Measurements from ENCODE around the gene MARK3. TPM values are rescaled to one million over a fixed set of nuclear protein-coding genes. Genes with fewer than 3 reads are reported as not detected.

MARK3 gene
- total RNA-seq, 1 experiment from 2014 or later: 72.5 TPM

DNA sequence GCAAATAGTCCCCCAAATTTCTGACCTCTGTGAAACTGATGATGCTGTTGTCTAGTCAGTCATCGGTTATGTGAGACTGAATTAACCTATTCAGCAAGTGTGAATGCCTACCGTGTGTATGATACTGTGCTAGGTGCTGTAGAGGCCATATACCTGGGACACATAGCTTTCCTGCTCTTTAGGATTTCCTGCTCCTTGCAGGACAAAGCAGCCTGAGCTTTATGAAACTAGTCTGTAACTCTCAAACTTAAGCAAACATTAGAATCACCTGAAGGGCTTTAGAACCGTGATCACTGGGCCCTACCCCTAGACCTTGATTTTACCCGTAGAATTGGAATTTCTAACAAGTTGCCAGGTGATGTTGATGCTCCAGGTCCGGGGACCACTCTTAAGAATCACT lies 6.9 kb downstream of the MARK3 start (continued):
- TF ChIP-seq POLR2AphosphoS5 (IDR thresholded peaks at IDR 0.05; ENCODE audit: low read depth, low read length): no peak
- no peak for TF ChIP-seq TCF7L2 (IDR thresholded peaks at IDR 0.05; ENCODE audit: borderline replicate concordance, extremely low read depth, insufficient read depth, insufficient read length)
- no peak for TF ChIP-seq ELF1 (IDR thresholded peaks at IDR 0.05; ENCODE audit: borderline replicate concordance, low read depth)
- TF ChIP-seq CEBPB (IDR thresholded peaks at IDR 0.05; ENCODE audit: low read depth): no peak
- no peak for TF ChIP-seq EZH2 (IDR thresholded peaks at IDR 0.05)
- no peak for TF ChIP-seq YY1 (IDR thresholded peaks at IDR 0.05; ENCODE audit: extremely low read depth, insufficient replicate concordance, low read depth, low read length)
- no peak for TF ChIP-seq FOSL1 (IDR thresholded peaks at IDR 0.05; ENCODE audit: low read depth)
- TF ChIP-seq, protein P1, sequence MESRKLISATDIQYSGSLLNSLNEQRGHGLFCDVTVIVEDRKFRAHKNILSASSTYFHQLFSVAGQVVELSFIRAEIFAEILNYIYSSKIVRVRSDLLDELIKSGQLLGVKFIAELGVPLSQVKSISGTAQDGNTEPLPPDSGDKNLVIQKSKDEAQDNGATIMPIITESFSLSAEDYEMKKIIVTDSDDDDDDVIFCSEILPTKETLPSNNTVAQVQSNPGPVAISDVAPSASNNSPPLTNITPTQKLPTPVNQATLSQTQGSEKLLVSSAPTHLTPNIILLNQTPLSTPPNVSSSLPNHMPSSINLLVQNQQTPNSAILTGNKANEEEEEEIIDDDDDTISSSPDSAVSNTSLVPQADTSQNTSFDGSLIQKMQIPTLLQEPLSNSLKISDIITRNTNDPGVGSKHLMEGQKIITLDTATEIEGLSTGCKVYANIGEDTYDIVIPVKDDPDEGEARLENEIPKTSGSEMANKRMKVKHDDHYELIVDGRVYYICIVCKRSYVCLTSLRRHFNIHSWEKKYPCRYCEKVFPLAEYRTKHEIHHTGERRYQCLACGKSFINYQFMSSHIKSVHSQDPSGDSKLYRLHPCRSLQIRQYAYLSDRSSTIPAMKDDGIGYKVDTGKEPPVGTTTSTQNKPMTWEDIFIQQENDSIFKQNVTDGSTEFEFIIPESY (IDR thresholded peaks at IDR 0.05; ENCODE audit: extremely low read depth, insufficient replicate concordance, low read length): no peak

DNA sequence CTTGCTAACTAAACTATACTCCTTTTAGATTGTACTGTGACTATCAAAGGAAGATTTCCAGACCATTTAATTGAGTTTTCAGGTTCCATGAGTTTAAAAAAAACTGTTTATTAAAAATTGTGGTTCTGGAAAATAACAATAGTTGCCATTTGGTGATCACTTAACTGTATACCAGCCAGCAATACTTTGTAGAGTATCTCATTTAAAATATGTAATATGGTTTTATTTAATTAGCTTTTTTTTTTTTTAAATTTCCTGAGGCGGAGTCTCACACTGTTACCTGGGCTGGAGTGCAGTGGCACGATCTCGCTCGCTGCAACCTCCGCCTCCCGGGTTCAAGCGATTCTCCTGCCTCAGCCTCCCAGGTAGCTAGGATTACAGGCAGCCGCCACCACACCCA lies 7.4 kb downstream of the MARK3 start:
- POLR2A ChIA-PET: no interaction called here
- TF ChIP-seq ZNF274 (IDR thresholded peaks at IDR 0.05; ENCODE audit: low read depth, low read length) (no peak), POLR2A (IDR thresholded peaks at IDR 0.05; ENCODE audit: borderline replicate concordance, extremely low read depth, insufficient read depth, insufficient read length) (no peak), CBX3 (IDR thresholded peaks at IDR 0.05; ENCODE audit: low read depth) (no peak), YY1 (IDR thresholded peaks at IDR 0.05; ENCODE audit: extremely low read depth, insufficient replicate concordance, low read depth, low read length) (no peak), ZFX (IDR thresholded peaks at IDR 0.05) (no peak), SP1 (IDR thresholded peaks at IDR 0.05; ENCODE audit: low read depth) (no peak), EZH2phosphoT487 (IDR thresholded peaks at IDR 0.05; ENCODE audit: borderline replicate concordance) (no peak), EZH2 (IDR thresholded peaks at IDR 0.05) (no peak), CEBPB (IDR thresholded peaks at IDR 0.05; ENCODE audit: low read depth) (no peak)
- TF ChIP-seq, protein P2, sequence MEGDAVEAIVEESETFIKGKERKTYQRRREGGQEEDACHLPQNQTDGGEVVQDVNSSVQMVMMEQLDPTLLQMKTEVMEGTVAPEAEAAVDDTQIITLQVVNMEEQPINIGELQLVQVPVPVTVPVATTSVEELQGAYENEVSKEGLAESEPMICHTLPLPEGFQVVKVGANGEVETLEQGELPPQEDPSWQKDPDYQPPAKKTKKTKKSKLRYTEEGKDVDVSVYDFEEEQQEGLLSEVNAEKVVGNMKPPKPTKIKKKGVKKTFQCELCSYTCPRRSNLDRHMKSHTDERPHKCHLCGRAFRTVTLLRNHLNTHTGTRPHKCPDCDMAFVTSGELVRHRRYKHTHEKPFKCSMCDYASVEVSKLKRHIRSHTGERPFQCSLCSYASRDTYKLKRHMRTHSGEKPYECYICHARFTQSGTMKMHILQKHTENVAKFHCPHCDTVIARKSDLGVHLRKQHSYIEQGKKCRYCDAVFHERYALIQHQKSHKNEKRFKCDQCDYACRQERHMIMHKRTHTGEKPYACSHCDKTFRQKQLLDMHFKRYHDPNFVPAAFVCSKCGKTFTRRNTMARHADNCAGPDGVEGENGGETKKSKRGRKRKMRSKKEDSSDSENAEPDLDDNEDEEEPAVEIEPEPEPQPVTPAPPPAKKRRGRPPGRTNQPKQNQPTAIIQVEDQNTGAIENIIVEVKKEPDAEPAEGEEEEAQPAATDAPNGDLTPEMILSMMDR (IDR thresholded peaks at IDR 0.05 in 2 of 3, conservative IDR thresholded peaks at IDR 0.05 in 1 of 3; ENCODE audit: borderline replicate concordance in 1 of 3, insufficient read depth in 1 of 3, low read depth in 2 of 3, low read length in 2 of 3): no peak
- TF ChIP-seq, protein P3, sequence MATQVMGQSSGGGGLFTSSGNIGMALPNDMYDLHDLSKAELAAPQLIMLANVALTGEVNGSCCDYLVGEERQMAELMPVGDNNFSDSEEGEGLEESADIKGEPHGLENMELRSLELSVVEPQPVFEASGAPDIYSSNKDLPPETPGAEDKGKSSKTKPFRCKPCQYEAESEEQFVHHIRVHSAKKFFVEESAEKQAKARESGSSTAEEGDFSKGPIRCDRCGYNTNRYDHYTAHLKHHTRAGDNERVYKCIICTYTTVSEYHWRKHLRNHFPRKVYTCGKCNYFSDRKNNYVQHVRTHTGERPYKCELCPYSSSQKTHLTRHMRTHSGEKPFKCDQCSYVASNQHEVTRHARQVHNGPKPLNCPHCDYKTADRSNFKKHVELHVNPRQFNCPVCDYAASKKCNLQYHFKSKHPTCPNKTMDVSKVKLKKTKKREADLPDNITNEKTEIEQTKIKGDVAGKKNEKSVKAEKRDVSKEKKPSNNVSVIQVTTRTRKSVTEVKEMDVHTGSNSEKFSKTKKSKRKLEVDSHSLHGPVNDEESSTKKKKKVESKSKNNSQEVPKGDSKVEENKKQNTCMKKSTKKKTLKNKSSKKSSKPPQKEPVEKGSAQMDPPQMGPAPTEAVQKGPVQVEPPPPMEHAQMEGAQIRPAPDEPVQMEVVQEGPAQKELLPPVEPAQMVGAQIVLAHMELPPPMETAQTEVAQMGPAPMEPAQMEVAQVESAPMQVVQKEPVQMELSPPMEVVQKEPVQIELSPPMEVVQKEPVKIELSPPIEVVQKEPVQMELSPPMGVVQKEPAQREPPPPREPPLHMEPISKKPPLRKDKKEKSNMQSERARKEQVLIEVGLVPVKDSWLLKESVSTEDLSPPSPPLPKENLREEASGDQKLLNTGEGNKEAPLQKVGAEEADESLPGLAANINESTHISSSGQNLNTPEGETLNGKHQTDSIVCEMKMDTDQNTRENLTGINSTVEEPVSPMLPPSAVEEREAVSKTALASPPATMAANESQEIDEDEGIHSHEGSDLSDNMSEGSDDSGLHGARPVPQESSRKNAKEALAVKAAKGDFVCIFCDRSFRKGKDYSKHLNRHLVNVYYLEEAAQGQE (IDR thresholded peaks at IDR 0.05; ENCODE audit: low read depth): no peak

More for the DNA sequence above, 7.4 kb downstream of the MARK3 start:
- ATAC-seq (no peak), DNase-seq (ENCODE audit: low read depth, low spot score) (no peak)
- CTCF ChIA-PET: interaction anchor here (0.9 to 1.4 kb wide), 5 partner anchors 14 to 288 kb away, joined by 3 to 7 read pairs (median 4); no protein-coding TSS in a partner anchor
- peaks cover 24% of the 10 kb centered on the region; the same call in 1 of the 2 replicates for H4K20me1 ChIP-seq (ENCODE audit: insufficient read depth)
- H3K27me3 ChIP-seq (ENCODE audit: insufficient read depth, low read length): no peaks in the 10 kb centered on the region
- H3K79me2 ChIP-seq (ENCODE audit: insufficient read depth, low read length): peaks cover 99% of the 10 kb centered on the region
- H3K36me3 ChIP-seq (ENCODE audit: control insufficient read depth in 1 of 2, insufficient read depth in 2 of 2, low read length in 2 of 2): no peaks in the 10 kb centered on the region
- intact Hi-C loops (cut with micrococcal nuclease): loop anchor here (5.0 kb wide), 1 partner anchor 95 kb away; no protein-coding TSS in a partner anchor
- no TSS peak for BruUV-seq (replicated peaks)
- H2AFZ ChIP-seq (ENCODE audit: low read depth, low read length, poor library complexity, severe bottlenecking): no peak overlapping the region
- no peak overlapping the region for H3K4me2 ChIP-seq (ENCODE audit: low read length)
- H3K27ac ChIP-seq (ENCODE audit: low read depth, low read length): no peak overlapping the region
- RAD21 ChIA-PET (ENCODE audit: low non-redundant PET in 1 of 2, low total read pairs in 2 of 2, uncharacterized antibody in 2 of 2, unreplicated experiment in 2 of 2): no interaction called here
- H3K4me1 ChIP-seq (ENCODE audit: control insufficient read depth in 1 of 2, insufficient read depth in 2 of 2, low read length in 2 of 2): peaks cover 17 to 20% of the 10 kb centered on the region in 2 experiments; a peak in 3 of 4 replicates
- no peaks in the 10 kb centered on the region for H3K9me3 ChIP-seq (ENCODE audit: control insufficient read depth in 1 of 2, insufficient read depth in 1 of 2, low read depth in 1 of 2, low read length in 2 of 2)
- no peak overlapping the region for H3K9ac ChIP-seq (ENCODE audit: low read length)
- no peaks in the 10 kb centered on the region for H3K9me2 ChIP-seq (ENCODE audit: insufficient read depth)
- no peak overlapping the region for H3K4me3 ChIP-seq (replicated peaks in 1 of 2; ENCODE audit: low read depth in 1 of 2, low read length in 2 of 2)
